Muscle of leg (tissue), 11 donors: ENCODE measurements around the gene PRPS1. TPM values are rescaled to one million over a fixed set of nuclear protein-coding genes. Genes with fewer than 3 reads are reported as not detected.
"Not testable (repeated sequence)": the region's sequence is repeated elsewhere in the genome, so short reads cannot be mapped to it uniquely, and the experiment has no call there.

Experiments used
- DNase-seq: peaks from one replicate; pipeline ENCODE4 v3.0.0; 2013
- H3K27ac ChIP-seq: one replicate; pipeline ENCODE4 v1.5.1; 2013; ENCODE audit warnings: mild to moderate bottlenecking, low read length, control low read depth
- H3K27me3 ChIP-seq: one replicate; pipeline ENCODE4 v1.6.1; 2013; ENCODE audit warnings: low read length; ENCODE audit not compliant: control insufficient read depth, insufficient read depth
- H3K36me3 ChIP-seq: one replicate; pipeline ENCODE4 v1.6.1; 2013; ENCODE audit warnings: low read length; ENCODE audit not compliant: control insufficient read depth, insufficient read depth
- H3K4me1 ChIP-seq: one replicate; pipeline ENCODE4 v1.6.1; 2013; ENCODE audit warnings: low read length; ENCODE audit not compliant: control insufficient read depth, insufficient read depth
- H3K4me3 ChIP-seq: one replicate; pipeline ENCODE4 v1.5.1; 2013; ENCODE audit warnings: low read length, control low read depth
- H3K9me3 ChIP-seq: replicated peaks from 2 replicates; pipeline ENCODE4 v1.6.1; 2013; ENCODE audit warnings: low read depth, low read length; ENCODE audit not compliant: control insufficient read depth
- WGBS: methylation state at CpG from one replicate; pipeline ENCODE4 v1.1.5; 2013; ENCODE audit warnings: missing lambda C conversion rate; ENCODE audit not compliant: insufficient coverage; 5-methylcytosine and 5-hydroxymethylcytosine counted together
- polyA plus RNA-seq, 8 donors: library from polyadenylated mRNA; unstranded; fragments of 120-200 nt; gene quantifications; one replicate each; pipeline versions ENCODE4 v1.2.1 to v1.2.3, GENCODE V29; 2013; ENCODE audit warnings: inconsistent platforms in 1 of 8, low replicate concordance in 1 of 8; ENCODE audit not compliant: insufficient read length in 8 of 8, insufficient read depth in 1 of 8
- total RNA-seq: library from RNA; stranded (reverse); fragments of 120-200 nt; gene quantifications from one replicate; pipeline ENCODE4 v1.2.4, GENCODE V29; 2013

The PRPS1 gene
- total and polyA plus RNA-seq, 9 donors, result 18.2 to 31.1 (median 28.2) TPM

- H3K9me3 ChIP-seq, result no peaks in the 10 kb centered on the region
- no peak overlapping the region for H3K4me3 ChIP-seq
- peaks cover 56% of the 10 kb centered on the region for H3K27me3 ChIP-seq
- H3K4me1 ChIP-seq, result peaks cover 30% of the 10 kb centered on the region
- WGBS, result 60% methylated on average over 7 of the region's 8 CpGs
- H3K27ac ChIP-seq, result no peak overlapping the region
- DNase-seq, result peak; percentile 60
- H3K36me3 ChIP-seq, result no peaks in the 10 kb centered on the region
These were observed 50.8 kb downstream of the PRPS1 start for GRCh38 chrX:107678957-107679740.

DNA sequence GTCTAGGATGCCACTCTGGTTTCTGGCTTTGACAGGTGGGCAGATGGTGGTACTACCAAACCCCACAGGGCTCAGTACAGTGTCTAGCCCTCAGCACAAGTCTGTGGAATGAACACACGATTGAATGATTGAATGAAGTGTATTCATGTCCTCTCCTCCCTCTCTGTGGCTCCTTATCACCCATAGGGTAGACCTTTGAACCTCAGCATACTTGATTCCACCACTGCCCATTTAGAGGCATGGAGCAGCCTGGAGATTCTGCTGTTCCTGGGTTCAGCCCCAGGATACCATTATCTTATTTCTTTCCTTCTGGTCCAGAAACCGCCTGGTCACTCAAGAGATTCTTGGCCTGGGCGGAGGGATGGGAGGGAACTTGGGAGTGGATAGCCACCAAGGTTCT lies 53.9 kb downstream of the PRPS1 start:
- no peak overlapping the region for H3K27ac ChIP-seq
- WGBS, result no CpG with 5 or more reads among the region's 3 CpGs
- H3K27me3 ChIP-seq, result peaks cover 58% of the 10 kb centered on the region

DNA sequence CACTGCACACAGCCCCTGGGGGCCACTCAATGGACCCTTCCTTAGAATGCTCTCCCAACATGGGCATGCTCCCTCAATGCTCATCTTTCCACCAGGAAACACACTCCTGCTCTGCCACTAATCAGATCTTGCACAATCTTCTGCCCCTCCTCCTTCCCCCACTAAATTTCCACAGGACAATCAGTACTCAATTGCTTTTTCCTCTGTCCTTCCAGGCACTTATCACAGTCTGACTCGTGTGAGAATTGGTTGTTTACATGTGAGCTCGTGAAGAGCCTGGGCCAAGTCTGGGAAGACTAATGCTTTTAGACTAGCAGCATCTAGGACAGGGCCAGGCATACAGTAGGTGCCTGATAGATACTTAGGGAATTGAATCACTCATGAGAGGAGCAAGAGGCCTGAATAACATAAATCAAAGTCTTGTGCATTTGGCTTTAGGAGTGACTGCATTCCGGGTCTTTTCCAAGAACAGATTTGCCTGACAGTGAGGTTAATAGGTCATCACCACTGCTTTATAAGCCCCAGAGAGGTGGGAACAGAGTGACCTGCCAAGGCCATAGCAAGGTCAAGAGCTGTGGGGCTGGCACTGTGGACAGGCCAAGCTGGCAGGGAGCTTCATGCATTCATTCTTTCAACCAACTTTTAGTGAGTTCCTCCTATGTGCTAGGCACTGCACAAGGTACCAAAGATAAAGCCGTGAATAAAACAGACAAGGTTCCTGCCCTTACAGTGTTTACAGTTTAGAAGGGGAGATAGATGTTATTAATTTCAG lies 55.0 kb downstream of the PRPS1 start:
- Histone ChIP-seq H3K27ac (no peak overlapping the region), H3K27me3 (peaks cover 54% of the 10 kb centered on the region), H3K36me3 (no peaks in the 10 kb centered on the region), H3K4me3 (no peak overlapping the region), H3K9me3 (no peaks in the 10 kb centered on the region), H3K4me1 (peaks cover 4% of the 10 kb centered on the region)
- WGBS, result 44% methylated on average over 3 of the region's 4 CpGs
- peak; percentile 55 for DNase-seq

More for the DNA sequence above, 53.9 kb downstream of the PRPS1 start:
- DNase-seq, result no peak
- Histone ChIP-seq H3K9me3 (no peaks in the 10 kb centered on the region), H3K4me1 (peaks cover 10% of the 10 kb centered on the region), H3K36me3 (no peaks in the 10 kb centered on the region), H3K4me3 (no peak overlapping the region)

GRCh38 chrX:107683931-107684330 lies 55.6 kb downstream of the PRPS1 start:
- Histone ChIP-seq H3K27ac (no peak overlapping the region), H3K9me3 (no peaks in the 10 kb centered on the region), H3K4me1 (peaks cover 4% of the 10 kb centered on the region), H3K4me3 (no peak overlapping the region), H3K27me3 (peaks cover 55% of the 10 kb centered on the region), H3K36me3 (no peaks in the 10 kb centered on the region)
- DNase-seq, result no peak
- 70% methylated on average over 3 of the region's 3 CpGs for WGBS

- H3K36me3 ChIP-seq, result no peaks in the 10 kb centered on the region
- peaks cover 4% of the 10 kb centered on the region for H3K4me1 ChIP-seq
- no peak overlapping the region for H3K27ac ChIP-seq
- WGBS, result no CpG with 5 or more reads among the region's 5 CpGs
- no peaks in the 10 kb centered on the region for H3K9me3 ChIP-seq
- H3K27me3 ChIP-seq, result peaks cover 52% of the 10 kb centered on the region
- no peak overlapping the region for H3K4me3 ChIP-seq
- peak; percentile 67 for DNase-seq
These were observed 56.7 kb downstream of the PRPS1 start for GRCh38 chrX:107684956-107685385.

- not testable (repeated sequence) for H3K27ac ChIP-seq
- 89% methylated on average over 5 of the region's 9 CpGs for WGBS
These were observed 57.3 kb downstream of the PRPS1 start for GRCh38 chrX:107685586-107685985.

DNA sequence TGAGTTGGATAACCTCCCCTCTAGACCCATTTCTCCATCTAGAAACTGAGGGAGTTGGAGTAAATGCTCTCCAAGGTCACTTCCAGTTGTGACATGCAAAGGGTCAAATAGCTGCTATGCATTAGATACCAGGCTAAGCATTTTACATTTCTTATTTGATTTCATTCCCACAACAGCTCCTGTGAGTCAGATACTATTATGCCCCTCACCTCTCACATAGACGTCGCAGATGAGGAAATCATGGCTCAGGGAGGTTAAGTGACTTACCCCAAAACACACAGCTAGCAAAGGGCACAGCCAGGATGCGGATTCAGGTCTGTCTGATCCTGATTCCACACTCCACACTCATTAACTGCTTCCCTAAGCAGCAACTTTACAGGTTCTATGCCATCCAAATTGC lies 57.7 kb downstream of the PRPS1 start:
- peaks cover 4% of the 10 kb centered on the region for H3K4me1 ChIP-seq
- H3K27me3 ChIP-seq, result peaks cover 53% of the 10 kb centered on the region
- no peak for DNase-seq
- no peak overlapping the region for H3K4me3 ChIP-seq
- WGBS, result 22% methylated on average over 1 of the region's 3 CpGs
- no peaks in the 10 kb centered on the region for H3K9me3 ChIP-seq
- no peak overlapping the region for H3K27ac ChIP-seq
- no peaks in the 10 kb centered on the region for H3K36me3 ChIP-seq

More at GRCh38 chrX:107685586-107685985, 57.3 kb downstream of the PRPS1 start:
- not testable (repeated sequence) for H3K36me3 ChIP-seq, DNase-seq, H3K4me1 ChIP-seq, H3K4me3 ChIP-seq, H3K9me3 ChIP-seq
- H3K27me3 ChIP-seq, result peaks cover 51% of the 10 kb centered on the region

DNA sequence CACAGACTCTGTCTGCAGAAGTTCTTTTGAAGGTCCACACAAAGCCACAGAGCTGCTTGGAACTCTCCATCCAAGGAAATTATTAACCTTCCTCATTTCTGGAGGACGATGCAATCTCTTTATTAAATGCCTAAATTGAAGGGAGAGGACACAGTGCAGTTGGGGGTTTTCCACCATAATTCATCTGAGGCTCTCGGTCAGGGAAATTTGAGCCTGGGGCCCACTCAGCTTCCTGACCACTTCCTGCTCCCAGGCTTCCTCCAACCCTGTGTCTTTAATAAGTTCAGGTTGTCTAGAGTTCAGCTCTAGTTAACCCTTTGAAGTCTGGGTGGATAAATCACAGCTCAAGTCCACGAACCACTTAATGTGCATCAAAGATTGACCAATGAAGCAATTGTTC lies 58.5 kb downstream of the PRPS1 start:
- H3K9me3 ChIP-seq, result no peaks in the 10 kb centered on the region
- WGBS, result 83% methylated on average over 1 of the region's 3 CpGs
- H3K27ac ChIP-seq, result no peak overlapping the region
- no peak overlapping the region for H3K4me3 ChIP-seq
- peaks cover 4% of the 10 kb centered on the region for H3K4me1 ChIP-seq
- DNase-seq, result no peak
- H3K36me3 ChIP-seq, result no peaks in the 10 kb centered on the region
- peaks cover 53% of the 10 kb centered on the region for H3K27me3 ChIP-seq

- no peak overlapping the region for H3K27ac ChIP-seq
- no CpG with 5 or more reads among the region's 3 CpGs for WGBS
These were observed 59.1 kb downstream of the PRPS1 start for GRCh38 chrX:107687445-107687844.

DNA sequence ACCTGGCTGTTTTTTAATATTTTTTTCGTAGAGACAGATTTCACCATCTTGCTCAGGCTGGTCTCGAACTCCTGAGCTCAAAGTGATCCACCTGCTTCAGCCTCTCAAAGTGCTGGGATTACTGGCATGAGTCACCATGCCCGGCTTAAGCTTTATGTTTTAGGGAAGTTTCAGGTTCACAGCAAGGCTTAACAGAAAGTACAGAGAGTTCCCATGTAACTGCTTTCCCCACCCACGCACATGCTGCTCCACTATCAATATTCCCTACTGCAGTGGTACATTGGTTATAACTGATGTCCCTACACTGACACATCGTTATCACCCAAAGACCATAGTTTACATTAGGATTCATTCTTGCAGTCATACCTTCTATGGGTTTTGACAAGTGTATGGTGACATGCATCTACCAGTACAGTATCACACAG lies 62.7 kb downstream of the PRPS1 start:
- WGBS, result 73% methylated on average over 4 of the region's 5 CpGs
- no peak overlapping the region for H3K4me3 ChIP-seq
- H3K36me3 ChIP-seq, result no peaks in the 10 kb centered on the region
- DNase-seq, result no peak
- H3K27ac ChIP-seq, result no peak overlapping the region
- H3K9me3 ChIP-seq, result no peaks in the 10 kb centered on the region
- H3K27me3 ChIP-seq, result peaks cover 30% of the 10 kb centered on the region
- H3K4me1 ChIP-seq, result no peaks in the 10 kb centered on the region

More at GRCh38 chrX:107687445-107687844, 59.1 kb downstream of the PRPS1 start:
- H3K9me3 ChIP-seq, result no peaks in the 10 kb centered on the region
- peaks cover 4% of the 10 kb centered on the region for H3K4me1 ChIP-seq
- no peaks in the 10 kb centered on the region for H3K36me3 ChIP-seq
- H3K27me3 ChIP-seq, result peaks cover 52% of the 10 kb centered on the region
- H3K4me3 ChIP-seq, result no peak overlapping the region
- no peak for DNase-seq
